Peyer's patch (tissue), 4 donors: ENCODE data around the gene AP2B1. TPM values are rescaled to one million over a fixed set of nuclear protein-coding genes. Genes with fewer than 3 reads are reported as not detected.

Source experiments
- DNase-seq, 3 donors: peaks; one replicate each; pipeline ENCODE4 v3.0.0-alpha.2; 2017 to 2019
- H3K27ac ChIP-seq, 4 donors: fragments of 200-600 bp; sonication (generic); one replicate each; pipeline ENCODE4 v1.5.1; 2016 to 2019
- H3K27me3 ChIP-seq, 2 donors: fragments of 200-600 bp; sonication (generic); one replicate each; pipeline ENCODE4 v1.5.1; 2019
- H3K36me3 ChIP-seq, 3 donors: fragments of 200-600 bp; sonication (generic); one replicate each; pipeline ENCODE4 v1.5.1; 2016 to 2019
- H3K4me1 ChIP-seq, 4 donors: fragments of 200-600 bp; sonication (generic); one replicate each; pipeline ENCODE4 v1.5.1; 2016 to 2019
- H3K4me3 ChIP-seq, 4 donors: fragments of 200-600 bp; sonication (generic); 1 replicate in 3 of 4; 2 replicates in 1 of 4; pipeline ENCODE4 v1.5.1; 2016 to 2019; ENCODE audit warnings: mild to moderate bottlenecking in 1 of 4
- H3K9me3 ChIP-seq, 4 donors: fragments of 200-600 bp; sonication (generic); one replicate each; pipeline ENCODE4 v1.5.1; 2016 to 2019; ENCODE audit warnings: mild to moderate bottlenecking in 1 of 4
- POLR2A ChIP-seq, 2 donors: fragments of 450-650 bp; IDR thresholded peaks; one replicate each; pipeline ENCODE4 v1.5.1; 2017; ENCODE audit warnings: antibody characterized with exemption in 2 of 2, mild to moderate bottlenecking in 2 of 2, moderate library complexity in 2 of 2
- total RNA-seq, 4 donors: library from RNA; depleted of rRNA; stranded (reverse); fragments of >200 nt; gene quantifications; one replicate each; pipeline ENCODE4 v1.1.0, GENCODE V29; 2016
- TF ChIP-seq, protein P1 (sequence below), 6 experiments: fragments of 450-650 bp in 4 of 6; fragments of 200-600 bp in 2 of 6; sonication (generic) in 1 of 6; IDR thresholded peaks; one replicate each; pipeline ENCODE4 v1.5.1; 2017 to 2019; ENCODE audit warnings: antibody characterized with exemption in 6 of 6, mild to moderate bottlenecking in 3 of 6, moderate library complexity in 1 of 6

Gene AP2B1
- total RNA-seq, 4 donors from 2014 or later, result 46.2 to 75.3 (median 66.6) TPM

DNA sequence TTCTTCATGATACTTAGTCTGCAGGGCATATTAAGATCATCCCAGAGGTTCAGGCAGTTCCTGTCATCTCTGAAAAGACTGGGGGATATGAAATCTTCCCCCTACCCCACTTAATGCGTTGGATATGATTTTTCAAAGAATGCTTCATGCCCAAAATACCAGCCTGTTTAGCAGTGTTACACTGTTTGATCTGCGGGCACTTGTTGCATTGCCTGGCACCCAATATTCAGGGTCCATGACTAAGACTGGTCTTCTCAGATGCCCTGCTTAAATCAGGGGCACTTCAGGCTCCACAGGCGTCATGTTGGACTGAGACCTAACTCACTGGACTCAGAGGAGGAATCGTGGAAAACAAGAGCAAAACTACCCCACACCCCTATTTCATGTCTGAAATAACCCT, 137.9 kb downstream of the AP2B1 start:
- Histone ChIP-seq H3K9me3 (no peaks in the 10 kb centered on the region), H3K4me3 (no peak overlapping the region), H3K36me3 (peaks cover 0 to 55% (median 0%) of the 10 kb centered on the region in 3 donors), H3K4me1 (peaks cover 0 to 11% (median 0%) of the 10 kb centered on the region in 4 donors), H3K27ac (no peak overlapping the region), H3K27me3 (no peaks in the 10 kb centered on the region)
- DNase-seq, result no peak
- TF ChIP-seq POLR2A (IDR thresholded peaks at IDR 0.05), result no peak
- TF ChIP-seq, protein P1, sequence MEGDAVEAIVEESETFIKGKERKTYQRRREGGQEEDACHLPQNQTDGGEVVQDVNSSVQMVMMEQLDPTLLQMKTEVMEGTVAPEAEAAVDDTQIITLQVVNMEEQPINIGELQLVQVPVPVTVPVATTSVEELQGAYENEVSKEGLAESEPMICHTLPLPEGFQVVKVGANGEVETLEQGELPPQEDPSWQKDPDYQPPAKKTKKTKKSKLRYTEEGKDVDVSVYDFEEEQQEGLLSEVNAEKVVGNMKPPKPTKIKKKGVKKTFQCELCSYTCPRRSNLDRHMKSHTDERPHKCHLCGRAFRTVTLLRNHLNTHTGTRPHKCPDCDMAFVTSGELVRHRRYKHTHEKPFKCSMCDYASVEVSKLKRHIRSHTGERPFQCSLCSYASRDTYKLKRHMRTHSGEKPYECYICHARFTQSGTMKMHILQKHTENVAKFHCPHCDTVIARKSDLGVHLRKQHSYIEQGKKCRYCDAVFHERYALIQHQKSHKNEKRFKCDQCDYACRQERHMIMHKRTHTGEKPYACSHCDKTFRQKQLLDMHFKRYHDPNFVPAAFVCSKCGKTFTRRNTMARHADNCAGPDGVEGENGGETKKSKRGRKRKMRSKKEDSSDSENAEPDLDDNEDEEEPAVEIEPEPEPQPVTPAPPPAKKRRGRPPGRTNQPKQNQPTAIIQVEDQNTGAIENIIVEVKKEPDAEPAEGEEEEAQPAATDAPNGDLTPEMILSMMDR (IDR thresholded peaks at IDR 0.05), result no peak

GRCh38 chr17:35725802-35726126, 138.6 kb downstream of the AP2B1 start:
- no peaks in the 10 kb centered on the region for H3K9me3 ChIP-seq
- peaks cover 0 to 54% (median 0%) of the 10 kb centered on the region in 3 donors for H3K36me3 ChIP-seq
- no peak overlapping the region for H3K27ac ChIP-seq
- DNase-seq, result no peak
- peaks cover 0 to 11% (median 0%) of the 10 kb centered on the region in 4 donors for H3K4me1 ChIP-seq
- H3K27me3 ChIP-seq, result no peaks in the 10 kb centered on the region
- no peak overlapping the region for H3K4me3 ChIP-seq
- TF ChIP-seq POLR2A (IDR thresholded peaks at IDR 0.05), result no peak
- TF ChIP-seq, protein P1 (IDR thresholded peaks at IDR 0.05), result no peak

- peak overlapping the region in 1 of 4 donors; percentile 5 for H3K27ac ChIP-seq
- no peaks in the 10 kb centered on the region for H3K9me3 ChIP-seq
- TF ChIP-seq, protein P1 (IDR thresholded peaks at IDR 0.05), result no peak
- no peak for TF ChIP-seq POLR2A (IDR thresholded peaks at IDR 0.05)
- no peak overlapping the region for H3K4me3 ChIP-seq
- H3K27me3 ChIP-seq, result no peaks in the 10 kb centered on the region
- peak in 1 of 3 donors; percentile 75 for DNase-seq
- peaks cover 0 to 11% (median 2%) of the 10 kb centered on the region in 4 donors for H3K4me1 ChIP-seq
- peaks cover 0 to 54% (median 0%) of the 10 kb centered on the region in 3 donors for H3K36me3 ChIP-seq
These were observed 139.2 kb downstream of the AP2B1 start for GRCh38 chr17:35726127-35726952.

DNA sequence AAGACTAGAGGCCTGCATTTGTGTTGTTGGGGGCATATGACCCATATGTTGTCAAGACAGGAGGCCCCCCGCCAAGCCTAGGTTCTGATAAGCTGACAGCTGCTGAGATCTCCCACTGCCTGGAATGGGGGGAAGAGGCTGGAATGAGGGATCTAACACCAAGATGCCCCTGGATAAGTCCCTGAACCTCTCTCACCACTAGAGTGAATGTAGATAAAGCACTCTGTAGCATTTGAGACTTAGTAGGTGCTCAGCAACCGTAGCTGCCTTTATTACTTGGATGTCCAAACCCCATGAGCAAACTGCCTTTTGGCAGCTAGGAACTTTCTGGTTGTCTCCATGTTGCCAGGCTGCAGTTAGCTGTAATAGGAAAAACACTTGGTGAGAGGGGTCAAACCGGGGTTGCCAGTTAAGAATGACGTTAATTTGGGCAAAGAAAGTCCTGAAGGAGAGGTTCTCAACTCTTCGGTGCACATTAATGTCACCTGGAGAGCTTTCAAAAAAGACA, 139.9 kb downstream of the AP2B1 start:
- Histone ChIP-seq H3K9me3 (no peaks in the 10 kb centered on the region), H3K27me3 (no peaks in the 10 kb centered on the region), H3K36me3 (peaks cover 0 to 49% (median 0%) of the 10 kb centered on the region in 3 donors), H3K4me1 (peaks cover 0 to 15% (median 3%) of the 10 kb centered on the region in 4 donors), H3K27ac (peak overlapping the region in 1 of 4 donors; percentile 5), H3K4me3 (no peak overlapping the region)
- no peak for DNase-seq
- TF ChIP-seq, protein P1 (IDR thresholded peaks at IDR 0.05), result no peak
- no peak for TF ChIP-seq POLR2A (IDR thresholded peaks at IDR 0.05)

DNA sequence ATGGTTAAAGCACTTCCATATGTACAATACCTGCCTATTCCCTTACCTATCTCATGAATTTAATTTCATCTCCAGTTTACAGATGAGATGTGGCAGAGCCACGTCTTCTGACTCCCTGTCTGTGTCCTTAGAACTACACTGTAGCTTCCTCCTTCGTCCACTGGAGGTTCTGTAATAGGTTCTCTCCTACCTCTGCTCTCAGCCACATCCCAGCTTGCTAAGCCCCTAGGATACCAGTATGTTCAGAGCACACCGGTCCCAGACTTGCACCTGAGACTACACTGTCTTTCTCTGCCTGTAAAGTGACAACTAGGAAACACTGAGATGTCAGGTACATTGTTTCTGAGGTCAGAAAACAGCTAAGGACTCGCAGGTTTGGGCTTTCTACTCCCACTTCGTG, 140.5 kb downstream of the AP2B1 start:
- DNase-seq, result no peak
- H3K4me1 ChIP-seq, result peaks cover 0 to 18% (median 3%) of the 10 kb centered on the region in 4 donors
- H3K36me3 ChIP-seq, result peaks cover 0 to 44% (median 0%) of the 10 kb centered on the region in 3 donors
- H3K27me3 ChIP-seq, result no peaks in the 10 kb centered on the region
- H3K9me3 ChIP-seq, result no peaks in the 10 kb centered on the region
- no peak for TF ChIP-seq POLR2A (IDR thresholded peaks at IDR 0.05)
- TF ChIP-seq, protein P1 (IDR thresholded peaks at IDR 0.05), result no peak
- no peak overlapping the region for H3K27ac ChIP-seq
- H3K4me3 ChIP-seq, result no peak overlapping the region
